Astrocyte of the spinal cord (primary cell): ENCODE measurements around the gene ESAM.

Experiments
- DNase-seq: peaks from one replicate; pipeline ENCODE4 v3.0.0; 2011; ENCODE audit warnings: low read depth, low spot score
- H3K4me3 ChIP-seq: 2 replicates; pipeline ENCODE4 v1.5.1; 2011; ENCODE audit warnings: low read depth, mild to moderate bottlenecking, low read length, moderate library complexity
- in situ Hi-C: cut with HindIII; loops from 2 replicates; pipeline ENCODE4 v1.10.0; 2017; ENCODE audit warnings: low sequenced_read_pairs
- TF ChIP-seq, protein P1 (sequence below): IDR thresholded peaks from 2 replicates; pipeline ENCODE4 v1.5.1; 2012; ENCODE audit warnings: low read depth, mild to moderate bottlenecking, low read length, inconsistent platforms

Gene ESAM

DNA sequence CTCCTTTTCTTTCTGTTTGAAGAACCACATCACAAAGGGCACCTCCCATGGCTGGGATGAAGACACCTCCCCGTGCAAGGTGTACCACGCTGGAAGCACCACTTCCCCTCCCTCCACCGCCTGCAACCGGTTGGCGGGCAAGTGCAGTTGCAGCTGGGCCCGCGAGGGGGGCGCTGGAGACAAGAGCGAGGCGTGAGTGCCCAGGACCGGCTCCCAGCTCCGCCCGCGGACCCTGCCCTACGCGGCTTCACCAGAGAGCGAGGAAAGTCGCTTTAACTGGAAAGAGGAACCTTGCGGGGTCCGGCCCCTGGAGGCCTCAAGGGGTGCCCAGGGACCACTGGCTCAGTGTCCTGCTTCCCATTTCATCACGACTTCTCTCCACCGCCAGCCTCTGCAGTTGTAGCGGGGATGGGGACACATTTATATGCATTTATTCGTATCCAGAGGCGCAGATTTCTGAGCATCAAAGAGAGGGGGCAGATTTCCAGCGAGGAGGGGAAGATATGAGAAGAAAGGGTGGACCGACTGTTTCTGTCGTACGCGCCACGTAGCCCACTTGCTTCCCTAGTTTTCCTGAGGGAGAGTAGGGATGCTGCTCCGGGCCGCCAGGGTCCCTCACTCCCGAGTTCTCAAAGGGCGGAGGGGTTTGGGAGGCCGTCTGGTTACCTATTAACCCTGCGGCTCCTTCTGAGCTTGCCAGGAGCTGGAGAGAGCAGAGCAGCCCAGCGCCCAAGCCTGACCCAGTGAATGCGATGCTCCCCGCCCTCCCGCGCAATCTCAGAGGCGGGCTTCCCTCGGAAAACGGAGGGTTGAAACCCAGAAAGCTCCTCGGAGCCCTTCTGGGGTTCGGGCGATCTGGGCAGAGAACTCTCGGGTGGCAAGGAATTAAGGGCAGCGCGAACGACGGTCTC is 3.5 kb downstream of the ESAM start:
- DNase-seq = peak; percentile 59
- in situ Hi-C loops = no loop called here
- peak overlapping the region; percentile 30 for H3K4me3 ChIP-seq
- TF ChIP-seq, protein P1, sequence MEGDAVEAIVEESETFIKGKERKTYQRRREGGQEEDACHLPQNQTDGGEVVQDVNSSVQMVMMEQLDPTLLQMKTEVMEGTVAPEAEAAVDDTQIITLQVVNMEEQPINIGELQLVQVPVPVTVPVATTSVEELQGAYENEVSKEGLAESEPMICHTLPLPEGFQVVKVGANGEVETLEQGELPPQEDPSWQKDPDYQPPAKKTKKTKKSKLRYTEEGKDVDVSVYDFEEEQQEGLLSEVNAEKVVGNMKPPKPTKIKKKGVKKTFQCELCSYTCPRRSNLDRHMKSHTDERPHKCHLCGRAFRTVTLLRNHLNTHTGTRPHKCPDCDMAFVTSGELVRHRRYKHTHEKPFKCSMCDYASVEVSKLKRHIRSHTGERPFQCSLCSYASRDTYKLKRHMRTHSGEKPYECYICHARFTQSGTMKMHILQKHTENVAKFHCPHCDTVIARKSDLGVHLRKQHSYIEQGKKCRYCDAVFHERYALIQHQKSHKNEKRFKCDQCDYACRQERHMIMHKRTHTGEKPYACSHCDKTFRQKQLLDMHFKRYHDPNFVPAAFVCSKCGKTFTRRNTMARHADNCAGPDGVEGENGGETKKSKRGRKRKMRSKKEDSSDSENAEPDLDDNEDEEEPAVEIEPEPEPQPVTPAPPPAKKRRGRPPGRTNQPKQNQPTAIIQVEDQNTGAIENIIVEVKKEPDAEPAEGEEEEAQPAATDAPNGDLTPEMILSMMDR = peak; percentile 85

GRCh38 chr11:124757320-124757719 is 4.8 kb downstream of the ESAM start:
- H3K4me3 ChIP-seq = no peak overlapping the region

GRCh38 chr11:124756753-124757227 is 5.3 kb downstream of the ESAM start:
- TF ChIP-seq, protein P1 = no peak
- in situ Hi-C loops = no loop called here
- DNase-seq = no peak
- H3K4me3 ChIP-seq = no peak overlapping the region

More at GRCh38 chr11:124757320-124757719, 4.8 kb downstream of the ESAM start:
- TF ChIP-seq, protein P1 = no peak
- no peak for DNase-seq
- in situ Hi-C loops = no loop called here

DNA sequence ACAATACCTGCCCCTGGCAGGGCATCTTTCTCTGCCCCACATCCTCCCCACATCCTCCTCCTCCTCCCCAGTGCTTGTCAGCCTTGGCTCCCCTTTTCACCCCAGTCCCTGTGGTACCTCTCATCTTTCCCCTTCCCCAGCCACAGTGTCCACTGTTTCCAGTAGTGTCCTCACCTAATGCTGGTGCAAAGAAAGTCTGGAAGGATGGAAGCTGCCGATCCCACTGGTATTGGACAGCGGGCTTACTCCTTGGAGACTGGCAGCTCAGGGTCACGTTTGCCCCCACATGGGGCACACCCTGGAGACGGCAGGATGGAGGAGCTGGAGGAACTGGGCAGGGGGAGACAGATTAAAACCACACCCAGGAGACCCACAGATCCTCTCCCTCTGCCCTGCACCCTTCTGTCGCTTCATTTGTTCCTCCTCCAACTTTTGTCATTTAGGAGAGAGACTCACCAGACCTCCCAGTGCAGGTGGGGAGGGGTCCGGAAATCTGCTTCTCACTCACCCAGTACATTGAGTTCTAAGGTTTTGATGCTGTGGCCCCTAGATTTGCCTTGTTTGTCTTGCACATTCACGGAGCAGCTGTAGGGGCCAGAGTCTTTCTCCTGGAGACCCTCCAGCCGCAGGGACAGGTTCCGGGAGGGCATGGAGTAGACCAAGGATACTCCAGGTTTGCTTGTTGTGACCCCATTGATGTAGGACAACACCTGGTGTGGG is 5.9 kb downstream of the ESAM start:
- no peak for DNase-seq
- in situ Hi-C loops = no loop called here
- H3K4me3 ChIP-seq = no peak overlapping the region
- TF ChIP-seq, protein P1 = no peak

- DNase-seq = no peak
- TF ChIP-seq, protein P1 = no peak
- no peak overlapping the region for H3K4me3 ChIP-seq
- in situ Hi-C loops = no loop called here
Measured at GRCh38 chr11:124754710-124755109, 7.4 kb downstream of the ESAM start.

DNA sequence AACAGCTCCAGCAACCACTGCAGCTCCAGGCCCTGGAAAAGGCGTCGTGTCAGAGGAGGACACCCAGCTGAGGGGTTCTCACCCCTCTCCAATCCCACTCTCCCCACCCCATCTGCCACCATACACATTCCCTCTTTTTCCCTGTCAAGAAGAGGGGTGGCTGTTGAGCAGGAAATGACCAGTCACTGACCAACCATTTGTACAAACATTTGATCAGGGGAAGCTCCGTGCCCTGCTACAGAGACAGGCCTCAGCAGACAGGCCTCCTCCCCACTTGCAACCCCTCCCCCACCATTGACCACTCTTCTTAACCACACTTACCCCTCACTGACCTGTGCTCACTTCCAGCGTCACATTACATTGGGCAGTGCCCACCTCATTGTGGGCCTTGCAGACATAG is 7.8 kb downstream of the ESAM start:
- H3K4me3 ChIP-seq = no peak overlapping the region
- TF ChIP-seq, protein P1 = no peak
- DNase-seq = no peak
- in situ Hi-C loops = no loop called here
